WERI-Rb-1 (cell line): ENCODE data around the gene TXNRD1.

Source experiments
- DNase-seq: peaks from one replicate; pipeline ENCODE4 v3.0.0-alpha.2; 2020
- H3K27ac ChIP-seq: fragments of 250-450 bp; sonication (Bioruptor Pico); 2 replicates; pipeline ENCODE4 v1.5.1; 2020; ENCODE audit warnings: mild to moderate bottlenecking, moderate library complexity
- H3K27me3 ChIP-seq: fragments of 250-450 bp; sonication (Bioruptor Pico); 2 replicates; pipeline ENCODE4 v1.5.1; 2021; ENCODE audit warnings: mild to moderate bottlenecking, low read depth, moderate library complexity; ENCODE audit not compliant: insufficient read depth, severe bottlenecking
- H3K36me3 ChIP-seq: fragments of 250-450 bp; sonication (Bioruptor Pico); 2 replicates; pipeline ENCODE4 v1.5.1; 2020; ENCODE audit warnings: mild to moderate bottlenecking, moderate library complexity
- H3K4me3 ChIP-seq: 2 replicates; pipeline ENCODE4 v1.5.1; 2011; ENCODE audit warnings: low read depth, mild to moderate bottlenecking, control low read depth, low read length
- H3K9me3 ChIP-seq: fragments of 250-450 bp; sonication (Bioruptor Pico); 2 replicates; pipeline ENCODE4 v1.5.1; 2021; ENCODE audit warnings: mild to moderate bottlenecking, moderate library complexity; ENCODE audit not compliant: severe bottlenecking
- CTCF ChIP-seq: IDR thresholded peaks from 2 replicates; pipeline ENCODE4 v1.5.1; 2011; ENCODE audit warnings: low read depth, mild to moderate bottlenecking, control low read depth, inconsistent platforms, low read length

TXNRD1 gene

GRCh38 chr12:104333692-104334255 lies 118.2 kb downstream of the TXNRD1 start:
- H3K27me3 ChIP-seq, result no peaks in the 10 kb centered on the region
- no peaks in the 10 kb centered on the region for H3K9me3 ChIP-seq
- peaks cover 49% of the 10 kb centered on the region for H3K36me3 ChIP-seq
- H3K4me3 ChIP-seq, result no peak overlapping the region
- TF ChIP-seq CTCF, result no peak
- no peak for DNase-seq
- no peak overlapping the region for H3K27ac ChIP-seq

GRCh38 chr12:104334581-104334980 lies 119.0 kb downstream of the TXNRD1 start:
- no peak for TF ChIP-seq CTCF
- DNase-seq, result no peak
- Histone ChIP-seq H3K36me3 (peaks cover 51% of the 10 kb centered on the region), H3K27ac (no peak overlapping the region), H3K9me3 (no peaks in the 10 kb centered on the region), H3K4me3 (no peak overlapping the region), H3K27me3 (no peaks in the 10 kb centered on the region)

- H3K27me3 ChIP-seq, result no peaks in the 10 kb centered on the region
- H3K27ac ChIP-seq, result no peak overlapping the region
- H3K36me3 ChIP-seq, result peaks cover 67% of the 10 kb centered on the region
- TF ChIP-seq CTCF, result no peak
- no peak for DNase-seq
- H3K9me3 ChIP-seq, result no peaks in the 10 kb centered on the region
- no peak overlapping the region for H3K4me3 ChIP-seq
These were observed 120.5 kb downstream of the TXNRD1 start for GRCh38 chr12:104336115-104336514.

GRCh38 chr12:104337030-104337558 lies 121.5 kb downstream of the TXNRD1 start:
- no peak for TF ChIP-seq CTCF
- Histone ChIP-seq H3K9me3 (no peaks in the 10 kb centered on the region), H3K4me3 (no peak overlapping the region), H3K27me3 (no peaks in the 10 kb centered on the region), H3K27ac (no peak overlapping the region), H3K36me3 (peaks cover 73% of the 10 kb centered on the region)
- no peak for DNase-seq

- Histone ChIP-seq H3K4me3 (no peak overlapping the region), H3K27ac (no peak overlapping the region), H3K9me3 (no peaks in the 10 kb centered on the region), H3K36me3 (peaks cover 78% of the 10 kb centered on the region), H3K27me3 (no peaks in the 10 kb centered on the region)
- TF ChIP-seq CTCF, result no peak
- no peak for DNase-seq
These were observed 124.1 kb downstream of the TXNRD1 start for GRCh38 chr12:104339663-104340062.

- H3K4me3 ChIP-seq, result no peak overlapping the region
- no peak for TF ChIP-seq CTCF
- no peaks in the 10 kb centered on the region for H3K27me3 ChIP-seq
- DNase-seq, result no peak
- H3K36me3 ChIP-seq, result peaks cover 76% of the 10 kb centered on the region
- no peak overlapping the region for H3K27ac ChIP-seq
- no peaks in the 10 kb centered on the region for H3K9me3 ChIP-seq
These were observed 124.6 kb downstream of the TXNRD1 start for GRCh38 chr12:104340177-104340576.
